ENCODE data around the gene IFT22.

DNA sequence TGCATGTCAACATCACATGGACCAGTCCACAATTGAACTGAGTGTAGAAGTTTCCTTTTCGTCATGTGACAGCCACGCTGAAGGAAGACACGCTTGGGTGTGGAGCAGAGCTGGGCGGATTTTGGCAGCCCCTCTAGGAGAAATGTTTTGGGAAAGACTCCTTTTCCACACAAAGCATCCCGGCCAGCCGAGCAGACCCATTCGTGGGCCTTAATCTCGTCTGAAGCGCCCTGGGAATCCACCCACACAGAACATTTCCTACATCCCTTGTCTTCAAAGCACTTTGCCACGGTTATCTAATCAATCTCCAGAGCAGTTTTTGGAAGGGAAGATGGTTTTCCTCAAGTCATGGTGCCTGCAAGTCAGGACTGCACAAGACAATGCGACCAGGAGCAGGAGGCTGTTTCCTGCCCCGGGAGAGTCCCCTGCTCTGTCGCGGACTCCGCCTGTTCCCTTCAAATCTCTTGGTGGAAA, 8.4 kb upstream of the IFT22 start:
- TF ChIP-seq, protein P1, sequence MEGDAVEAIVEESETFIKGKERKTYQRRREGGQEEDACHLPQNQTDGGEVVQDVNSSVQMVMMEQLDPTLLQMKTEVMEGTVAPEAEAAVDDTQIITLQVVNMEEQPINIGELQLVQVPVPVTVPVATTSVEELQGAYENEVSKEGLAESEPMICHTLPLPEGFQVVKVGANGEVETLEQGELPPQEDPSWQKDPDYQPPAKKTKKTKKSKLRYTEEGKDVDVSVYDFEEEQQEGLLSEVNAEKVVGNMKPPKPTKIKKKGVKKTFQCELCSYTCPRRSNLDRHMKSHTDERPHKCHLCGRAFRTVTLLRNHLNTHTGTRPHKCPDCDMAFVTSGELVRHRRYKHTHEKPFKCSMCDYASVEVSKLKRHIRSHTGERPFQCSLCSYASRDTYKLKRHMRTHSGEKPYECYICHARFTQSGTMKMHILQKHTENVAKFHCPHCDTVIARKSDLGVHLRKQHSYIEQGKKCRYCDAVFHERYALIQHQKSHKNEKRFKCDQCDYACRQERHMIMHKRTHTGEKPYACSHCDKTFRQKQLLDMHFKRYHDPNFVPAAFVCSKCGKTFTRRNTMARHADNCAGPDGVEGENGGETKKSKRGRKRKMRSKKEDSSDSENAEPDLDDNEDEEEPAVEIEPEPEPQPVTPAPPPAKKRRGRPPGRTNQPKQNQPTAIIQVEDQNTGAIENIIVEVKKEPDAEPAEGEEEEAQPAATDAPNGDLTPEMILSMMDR (IDR thresholded peaks at IDR 0.05): no peak
- no peak for TF ChIP-seq POLR2A (IDR thresholded peaks at IDR 0.05)
- TF ChIP-seq EP300 (IDR thresholded peaks at IDR 0.05): no peak
- no peak for TF ChIP-seq POLR2AphosphoS5 (IDR thresholded peaks at IDR 0.05)

Data from sigmoid colon (tissue), 4 donors.